GM18520 (cell line): ENCODE results near the gene ATF4.

ENCODE experiments used
- ATAC-seq: cut with Tn5 transposase; IDR thresholded peaks from one replicate; pipeline ENCODE4 v1.9.1; 2021; ENCODE audit not compliant: unreplicated experiment

The ATF4 gene

GRCh38 chr22:39556970-39557841, 36.8 kb downstream of the ATF4 start:
- ATAC-seq: no peak

- no peak for ATAC-seq
These were observed 37.9 kb downstream of the ATF4 start for GRCh38 chr22:39558254-39558727.

GRCh38 chr22:39558950-39559349, 38.6 kb downstream of the ATF4 start:
- ATAC-seq: no peak

- no peak for ATAC-seq
These were observed 39.2 kb downstream of the ATF4 start for GRCh38 chr22:39559456-39560105.

- ATAC-seq: no peak
These were observed 39.8 kb downstream of the ATF4 start for GRCh38 chr22:39560127-39560526.

- no peak for ATAC-seq
These were observed 42.6 kb downstream of the ATF4 start for GRCh38 chr22:39562839-39563489.

DNA sequence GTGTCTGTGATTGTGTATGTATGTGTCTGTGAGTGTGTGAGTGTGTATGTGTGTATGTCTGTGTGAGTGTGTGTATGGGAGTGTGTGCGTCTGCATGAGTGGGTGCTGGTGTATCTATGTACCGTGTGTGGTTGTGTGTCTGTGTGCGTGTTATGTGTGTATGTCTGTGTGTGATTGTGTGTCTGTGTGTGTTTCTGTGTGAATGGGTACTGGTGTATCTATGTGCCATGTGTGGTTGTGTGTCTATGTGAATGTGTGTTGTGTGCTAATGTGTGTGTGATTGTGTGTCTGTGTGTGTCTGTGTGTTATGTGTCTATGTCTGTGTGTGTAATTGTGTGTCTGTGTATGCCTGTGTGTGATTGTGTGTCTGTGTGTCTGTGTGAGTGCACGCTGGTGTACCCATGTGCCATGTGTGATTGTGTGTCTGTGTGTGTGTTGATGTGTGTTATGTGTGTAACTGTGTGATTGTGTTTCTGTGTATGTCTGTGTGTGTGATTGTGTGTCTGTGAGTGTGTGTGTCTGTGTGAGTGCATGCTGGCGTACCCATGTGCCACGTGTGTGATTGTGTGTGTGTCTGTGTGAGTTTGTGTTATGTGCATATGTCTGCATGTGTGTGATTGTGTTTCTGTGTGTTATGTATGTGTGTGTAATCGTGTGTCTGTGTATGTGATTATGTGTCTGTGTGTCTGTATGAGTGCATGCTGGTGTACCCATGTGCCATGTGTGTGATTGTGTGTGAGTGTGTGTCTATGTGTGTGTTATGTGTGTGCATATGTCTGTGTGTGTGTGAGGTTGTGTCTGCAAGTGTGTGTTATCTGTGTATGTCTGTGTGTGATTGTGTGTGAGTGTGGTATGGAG, 43.4 kb downstream of the ATF4 start:
- ATAC-seq: no peak

- ATAC-seq: no peak
These were observed 45.1 kb downstream of the ATF4 start for GRCh38 chr22:39565414-39565944.

DNA sequence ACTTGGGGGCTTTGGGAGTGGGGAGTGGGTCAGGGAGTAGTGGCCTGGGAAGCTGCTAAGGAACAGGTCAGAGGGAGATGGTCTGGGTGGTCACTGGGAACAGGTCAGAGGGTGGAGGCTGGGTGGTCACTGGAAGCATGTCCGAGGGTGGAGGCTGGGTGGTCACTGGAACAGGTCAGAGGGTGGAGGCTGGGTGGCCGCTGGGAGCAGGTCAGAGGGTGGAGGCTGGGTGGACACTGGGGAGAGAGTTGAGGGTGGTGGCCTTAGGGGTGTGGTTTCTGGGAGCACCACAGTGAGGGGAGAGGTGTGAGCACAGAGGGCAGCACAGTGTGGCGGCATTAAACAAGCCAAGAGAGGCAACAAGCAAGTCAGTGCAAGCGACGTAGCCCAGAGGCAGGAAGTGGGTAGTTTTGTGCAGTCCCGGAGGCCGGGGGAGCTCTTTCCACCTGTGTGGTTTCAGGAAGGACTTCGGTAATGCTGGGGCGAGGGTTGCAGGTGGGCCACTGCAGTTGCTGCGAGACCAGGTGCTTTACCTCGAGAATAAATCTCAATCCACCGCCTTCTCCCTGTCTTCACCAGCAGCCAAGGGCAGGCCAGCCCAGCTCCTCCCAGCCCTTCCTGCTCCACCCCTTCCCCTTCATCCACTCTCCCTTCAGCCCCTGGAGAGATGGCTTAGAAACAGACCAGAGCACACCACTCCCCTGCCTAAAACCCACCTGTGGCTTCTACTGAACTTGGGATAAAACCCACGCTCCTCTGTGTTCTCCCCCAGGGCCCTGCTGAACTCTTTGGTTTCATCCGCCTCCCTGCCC, 47.0 kb downstream of the ATF4 start:
- ATAC-seq: no peak

DNA sequence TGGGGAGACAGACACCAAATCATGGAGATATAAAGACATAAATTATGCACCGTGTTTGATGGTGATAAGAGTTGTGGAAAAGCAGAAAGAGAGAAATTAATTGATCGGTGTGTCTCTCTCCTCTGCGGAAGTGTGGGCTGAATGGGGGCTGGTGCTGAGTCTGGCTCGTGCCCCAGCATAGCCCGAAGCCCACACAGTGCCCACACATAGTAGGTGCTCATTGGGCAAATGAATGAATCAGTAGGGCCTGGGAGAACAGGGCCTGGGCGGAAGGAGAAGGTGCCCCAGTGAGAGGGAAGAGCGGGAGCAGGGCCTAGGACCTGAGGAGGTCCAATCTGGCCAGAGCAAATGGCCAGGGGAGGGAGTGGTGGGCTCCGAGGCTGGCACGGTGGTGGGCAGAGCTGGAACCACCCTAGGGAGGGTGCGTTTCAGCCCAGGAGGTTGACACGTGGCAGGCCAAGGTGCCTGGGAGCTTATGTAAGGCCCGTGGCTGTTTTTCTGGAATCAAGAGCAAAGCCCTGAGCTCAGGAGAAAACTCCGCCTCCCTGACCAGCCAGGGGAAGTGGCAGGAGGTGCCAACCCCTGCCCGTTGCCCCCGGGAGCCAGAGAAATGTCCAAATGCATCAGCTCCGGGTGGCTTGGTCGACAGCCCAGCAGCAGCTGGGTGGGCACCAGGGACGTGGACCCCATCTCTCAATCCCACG, 48.1 kb downstream of the ATF4 start:
- ATAC-seq: no peak

- ATAC-seq: no peak
These were observed 48.7 kb downstream of the ATF4 start for GRCh38 chr22:39569066-39569465.

DNA sequence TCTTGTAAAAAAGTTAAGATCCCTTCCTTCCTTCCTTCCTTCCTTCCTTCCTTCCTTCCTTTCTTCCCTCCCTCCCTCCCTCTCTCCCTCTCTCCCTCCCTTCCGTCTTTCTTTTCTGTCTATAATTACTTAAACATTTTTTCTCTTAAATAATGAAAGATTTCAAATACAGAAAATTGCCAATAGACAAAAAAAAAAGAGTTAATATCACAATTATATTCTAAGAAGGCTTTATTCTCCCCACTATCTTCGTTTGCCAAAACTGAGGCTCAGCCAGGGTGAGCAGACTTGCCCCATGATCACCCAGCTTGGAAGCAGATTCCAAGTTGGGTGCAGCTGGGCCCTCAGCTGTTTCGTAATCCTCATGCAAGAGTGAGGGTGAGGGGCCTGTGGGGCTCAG, 49.9 kb downstream of the ATF4 start:
- no peak for ATAC-seq

- no peak for ATAC-seq
These were observed 50.3 kb downstream of the ATF4 start, which contains the start of gene CACNA1I for GRCh38 chr22:39570665-39571064. Gene CACNA1I, plus strand, starts transcription at chr22:39570753. Its CDS starts 0 bp downstream, at chr22:39570753.

DNA sequence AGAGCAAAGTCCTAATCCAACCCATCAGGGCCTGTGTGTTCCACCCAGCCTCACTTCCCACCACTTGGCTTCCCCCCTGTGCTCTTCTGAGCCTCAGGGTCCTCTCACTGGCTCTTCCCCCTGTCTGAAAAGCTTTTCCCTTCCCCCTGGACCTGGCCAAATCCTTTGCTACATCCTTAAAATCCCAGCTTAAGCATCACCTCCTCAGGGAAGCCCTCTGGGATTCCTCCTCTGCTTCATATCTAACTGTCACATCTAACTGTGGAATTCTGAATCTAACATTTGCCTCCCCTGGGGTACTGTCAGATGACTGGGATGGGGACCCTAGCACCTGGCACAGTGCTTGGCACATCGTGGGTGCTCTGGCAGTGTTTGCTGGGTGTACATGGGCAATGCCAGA, 51.2 kb downstream of the ATF4 start:
- no peak for ATAC-seq
